HL-60/S4 (cell line): ENCODE measurements around the gene RSL1D1.

ENCODE experiments used
- in situ Hi-C: fragments of 300-500 bp; cut with MboI; formaldehyde crosslinking; loops from 2 replicates; pipeline ENCODE4 v1.14.3; 2022; ENCODE audit warnings: low sequenced_read_pairs

The RSL1D1 gene

DNA sequence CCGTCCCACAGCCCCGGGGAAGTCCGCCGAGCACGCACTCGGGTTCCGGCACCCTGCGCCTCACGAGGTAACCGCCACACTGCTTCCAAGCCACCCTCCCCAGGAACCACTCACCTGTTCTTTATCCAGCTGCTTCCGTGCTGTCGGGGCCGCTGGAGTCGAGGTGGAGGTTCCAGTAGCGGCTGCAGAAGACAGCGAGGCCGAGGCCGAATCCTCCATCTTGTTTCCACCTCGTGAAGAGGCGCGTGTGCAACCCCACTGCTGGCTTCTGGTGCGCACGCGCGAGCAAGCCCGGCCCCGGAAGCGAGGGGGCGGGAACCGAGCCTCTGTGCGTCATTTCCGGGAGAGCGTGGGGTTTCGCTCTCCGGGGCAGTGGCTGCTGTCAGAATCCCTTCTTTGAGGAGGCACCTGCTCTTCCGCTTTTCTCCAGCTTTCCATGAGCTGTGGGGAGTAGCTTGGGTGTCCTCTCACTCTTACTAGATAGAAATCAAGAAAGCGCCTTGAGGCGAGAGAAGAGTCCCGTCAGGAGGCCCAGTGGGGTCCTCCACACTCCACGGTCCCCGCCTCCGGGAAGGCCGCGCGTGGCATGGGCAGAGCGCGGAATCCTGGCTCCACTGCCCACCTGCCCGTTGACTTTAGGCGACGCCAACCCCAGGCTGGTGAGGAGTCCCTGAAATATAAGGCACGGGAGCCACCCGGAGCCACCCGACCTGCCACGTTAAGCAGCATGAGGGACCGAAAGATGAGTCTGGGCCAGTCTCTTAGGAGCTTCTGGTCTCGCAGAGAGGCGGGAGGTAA lies at the start of gene RSL1D1:
TSS of gene RSL1D1 (minus strand) at position 249 of the 798 bp plus-strand sequence. CDS start at position 219, 30 bp downstream.
- in situ Hi-C loops: no loop called here

DNA sequence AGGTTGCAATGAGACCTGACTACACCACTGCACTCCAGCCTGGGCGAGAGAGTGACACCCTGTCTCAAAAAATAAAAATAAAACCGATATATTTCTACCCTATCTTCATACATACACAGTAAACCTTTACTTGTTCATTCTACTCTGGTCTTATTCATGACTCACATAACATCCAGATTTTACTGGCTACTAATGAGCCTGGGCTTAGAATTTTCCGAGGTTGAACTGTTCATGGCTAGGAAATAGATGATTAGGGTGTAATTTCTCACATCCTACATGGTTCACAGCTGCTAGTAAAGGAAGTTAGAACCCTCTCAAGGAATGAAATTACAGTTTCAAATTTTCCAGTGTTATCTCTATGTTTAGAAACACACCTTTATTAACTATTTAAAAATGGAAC lies 49.7 kb upstream of the RSL1D1 start:
- in situ Hi-C loops: no loop called here

DNA sequence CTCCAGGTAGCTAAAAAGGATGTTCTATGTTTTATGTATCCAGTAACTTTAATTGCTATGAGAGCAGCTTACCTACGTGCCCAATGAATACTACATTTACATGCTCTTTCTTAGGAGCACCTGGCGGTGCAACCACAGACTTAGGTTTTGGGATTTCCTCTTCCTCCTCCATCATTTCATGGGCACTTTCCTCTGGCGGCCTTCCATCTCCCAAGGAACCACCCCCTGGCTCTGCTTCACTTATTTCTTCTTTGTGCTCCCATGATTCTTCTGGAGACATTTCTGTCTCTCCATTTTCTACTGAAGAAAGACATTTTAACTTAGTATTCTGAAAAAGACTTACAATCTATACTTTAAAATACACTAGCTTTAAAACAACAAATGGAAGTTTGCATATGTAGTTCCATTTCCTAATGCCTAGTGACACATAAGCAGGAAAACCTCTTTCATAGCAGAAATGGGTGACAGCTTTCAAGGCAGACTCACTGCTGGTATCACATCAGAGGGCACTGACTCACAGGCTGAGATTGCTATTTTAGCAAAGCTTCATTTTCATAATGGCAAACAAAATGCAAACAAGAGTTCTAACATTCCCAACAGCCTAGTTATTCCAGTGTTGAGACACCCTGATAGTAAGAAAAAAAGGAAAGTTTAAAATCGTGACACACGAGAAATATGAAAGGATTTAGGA lies 45.3 kb upstream of the RSL1D1 start:
- in situ Hi-C loops: no loop called here

DNA sequence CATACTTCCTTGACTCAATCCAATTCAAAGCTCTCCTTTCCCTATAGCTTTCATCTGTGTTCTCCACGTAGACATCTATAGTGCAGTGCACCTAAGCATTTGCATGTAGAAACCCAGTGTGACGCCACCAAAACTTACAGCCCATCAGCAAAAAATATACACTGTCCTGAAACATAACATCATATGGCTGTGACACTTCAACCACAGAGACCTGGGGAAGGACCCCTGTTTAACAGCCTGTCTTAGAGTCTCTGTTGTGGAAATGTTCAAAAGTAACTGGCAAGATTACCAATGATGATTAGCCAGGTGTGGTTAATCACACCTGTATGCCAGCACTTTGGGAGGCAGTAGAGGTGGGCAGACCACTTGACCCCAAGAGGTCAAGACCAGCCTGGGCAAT lies 42.2 kb upstream of the RSL1D1 start:
- in situ Hi-C loops: no loop called here

DNA sequence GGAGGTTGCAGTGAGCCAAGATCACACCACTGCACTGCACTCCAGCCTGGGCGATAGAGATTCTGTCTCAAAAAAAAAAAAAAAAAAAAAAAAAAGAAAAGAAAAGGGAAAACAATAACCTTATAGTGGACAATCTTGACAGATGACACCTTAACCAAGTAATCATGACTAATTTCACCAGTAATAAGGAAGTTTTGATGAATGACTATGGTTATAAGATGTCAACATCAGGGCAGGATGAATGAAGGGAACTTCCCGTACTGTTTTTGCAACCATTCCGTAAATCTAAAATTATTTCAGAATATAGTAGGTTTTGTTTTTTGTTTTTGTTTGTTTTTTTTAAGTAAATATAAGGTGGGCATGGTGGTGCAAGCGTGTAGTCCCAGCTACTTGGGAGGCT lies 41.4 kb upstream of the RSL1D1 start:
- in situ Hi-C loops: no loop called here

DNA sequence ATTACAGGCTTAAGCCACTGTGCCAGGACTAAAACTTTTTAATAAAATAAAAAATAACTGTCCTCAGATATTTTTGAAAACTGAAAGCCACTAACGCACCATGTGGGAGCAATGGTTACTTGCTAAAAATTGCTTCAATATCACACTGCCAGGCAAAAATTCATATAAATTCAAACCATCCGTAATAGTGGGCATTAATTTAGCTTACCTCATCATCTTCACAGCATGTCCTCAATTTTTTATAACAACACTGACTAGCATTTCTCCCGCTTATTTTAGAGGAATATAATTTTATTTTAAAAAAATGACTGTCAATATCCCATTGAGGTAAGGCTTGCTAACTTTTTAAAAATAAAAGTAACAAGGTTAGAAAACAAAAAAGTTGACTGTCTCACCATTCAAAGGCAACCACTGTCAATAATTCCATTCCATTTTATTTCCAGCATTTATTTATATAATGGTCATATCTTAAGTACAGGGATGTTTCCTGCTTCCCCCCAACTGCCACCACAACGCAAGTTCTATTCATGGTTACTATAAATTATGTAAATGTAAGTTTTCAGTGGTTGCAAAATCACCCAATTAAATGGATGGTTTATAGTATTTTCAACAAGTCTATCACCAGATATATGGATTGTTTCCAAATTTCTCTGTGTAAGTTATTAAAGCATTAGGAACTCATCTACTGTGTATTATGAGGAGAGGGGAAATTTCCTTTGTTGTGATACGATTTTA lies 39.1 kb upstream of the RSL1D1 start:
- in situ Hi-C loops: no loop called here

DNA sequence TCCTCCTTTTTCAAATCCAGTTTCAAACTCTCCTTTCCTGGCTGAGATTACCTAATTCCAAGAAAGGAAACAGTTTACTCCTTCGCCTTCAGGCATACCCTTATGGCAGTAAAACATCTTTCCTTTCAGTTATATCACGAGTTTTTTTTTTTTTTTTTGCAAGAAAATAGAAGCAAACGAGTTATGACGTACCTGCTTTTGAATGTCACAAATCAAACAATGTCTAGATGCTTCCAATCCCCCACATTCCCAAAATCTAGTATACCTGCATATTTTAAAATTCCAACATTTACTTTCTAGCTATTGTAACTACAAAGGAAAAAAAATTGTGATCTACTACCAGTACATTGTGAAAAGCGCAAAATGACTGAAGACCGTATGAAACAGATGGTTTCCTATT lies 35.5 kb upstream of the RSL1D1 start:
- in situ Hi-C loops: no loop called here

DNA sequence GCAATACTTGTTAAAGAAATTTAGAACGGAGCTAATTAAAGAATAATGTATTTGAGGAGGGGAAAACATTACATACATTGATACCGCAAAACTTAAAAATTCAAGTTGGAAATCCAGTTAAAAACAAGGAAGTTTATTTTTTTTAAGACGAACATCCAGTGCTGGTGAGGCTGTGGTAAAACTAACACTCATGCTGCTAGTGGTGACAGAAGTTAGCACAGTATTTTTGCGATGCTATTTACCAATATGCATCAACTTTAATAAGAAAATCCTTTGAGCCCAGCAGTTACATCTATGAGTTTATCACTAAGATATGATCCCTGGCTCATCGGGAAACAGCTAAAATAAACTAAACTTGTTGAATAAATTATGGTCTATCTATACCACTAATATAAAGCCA lies 32.7 kb upstream of the RSL1D1 start:
- in situ Hi-C loops: no loop called here

DNA sequence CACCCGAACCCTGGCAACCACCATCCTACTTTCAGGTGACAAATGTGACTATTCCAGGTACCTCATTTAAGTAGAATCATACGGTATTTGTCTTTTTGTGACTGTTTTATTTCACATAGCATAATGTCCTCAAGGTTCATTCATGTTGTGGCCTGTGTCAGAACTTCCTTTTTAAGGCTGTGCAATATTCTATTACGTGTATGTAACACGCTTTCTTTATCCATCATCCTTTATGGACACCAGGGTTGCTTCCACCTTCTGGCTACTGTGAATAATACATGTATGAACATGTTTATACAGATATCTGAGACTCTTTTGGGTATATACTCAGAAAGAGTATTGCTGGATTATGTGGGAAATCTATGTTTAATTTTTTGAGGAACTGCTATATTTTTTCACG lies 28.7 kb upstream of the RSL1D1 start:
- in situ Hi-C loops: no loop called here

DNA sequence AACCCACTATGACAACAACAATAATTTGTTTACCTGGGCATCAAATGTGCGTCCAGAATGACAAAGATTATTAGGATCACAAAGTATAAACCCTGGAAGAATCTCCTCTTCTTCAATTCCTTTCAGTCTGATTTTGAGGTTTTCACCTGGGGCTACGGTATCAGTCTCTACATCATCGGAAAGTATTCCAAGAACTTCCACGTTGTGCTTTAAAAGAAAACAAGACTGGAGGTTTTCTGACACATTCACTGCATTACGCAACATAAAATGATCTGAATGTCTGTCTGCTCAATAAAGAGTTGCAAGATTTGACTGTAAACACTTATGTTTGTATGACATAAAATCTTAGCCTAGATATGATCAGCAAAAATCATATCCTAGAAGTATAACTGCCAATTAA lies 26.0 kb upstream of the RSL1D1 start:
- in situ Hi-C loops: no loop called here

DNA sequence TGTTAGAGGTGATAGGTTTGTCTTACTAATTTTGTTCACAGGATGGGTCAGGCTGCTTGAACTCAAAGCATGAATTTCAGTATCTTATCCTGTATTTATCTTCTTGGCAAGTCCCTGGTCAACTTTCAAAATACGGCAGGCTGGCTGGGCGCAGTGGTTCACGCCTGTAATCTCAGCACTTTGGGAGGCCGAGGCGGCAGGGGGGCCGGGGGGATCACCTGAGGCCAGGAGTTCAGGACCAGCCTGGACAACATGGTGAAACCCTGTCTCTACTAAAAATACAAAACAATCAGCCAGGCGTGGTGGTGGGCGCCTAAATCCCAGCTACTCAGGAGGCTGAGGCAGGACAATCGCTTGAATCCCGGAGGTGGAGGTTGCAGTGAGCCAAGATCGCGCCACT lies 25.0 kb upstream of the RSL1D1 start:
- in situ Hi-C loops: no loop called here

DNA sequence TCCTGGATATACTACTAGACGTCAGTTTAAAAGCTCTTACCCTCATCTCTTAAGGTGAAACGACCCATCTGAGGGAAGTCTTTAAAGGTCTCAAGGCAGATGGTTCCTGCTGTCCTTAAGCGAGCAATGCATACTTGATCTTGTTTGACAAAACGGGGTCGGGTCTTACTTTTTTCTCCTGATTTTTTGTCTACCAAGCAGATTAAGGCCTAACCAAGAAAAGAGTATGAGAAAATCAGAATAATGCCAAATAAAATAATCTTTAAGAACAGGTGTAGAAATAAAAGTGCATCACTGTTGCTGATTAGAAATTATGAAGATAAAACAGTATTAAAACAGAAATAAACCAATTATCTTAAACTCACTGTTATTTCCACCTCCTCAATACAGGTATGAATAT lies 24.4 kb upstream of the RSL1D1 start:
- in situ Hi-C loops: no loop called here

DNA sequence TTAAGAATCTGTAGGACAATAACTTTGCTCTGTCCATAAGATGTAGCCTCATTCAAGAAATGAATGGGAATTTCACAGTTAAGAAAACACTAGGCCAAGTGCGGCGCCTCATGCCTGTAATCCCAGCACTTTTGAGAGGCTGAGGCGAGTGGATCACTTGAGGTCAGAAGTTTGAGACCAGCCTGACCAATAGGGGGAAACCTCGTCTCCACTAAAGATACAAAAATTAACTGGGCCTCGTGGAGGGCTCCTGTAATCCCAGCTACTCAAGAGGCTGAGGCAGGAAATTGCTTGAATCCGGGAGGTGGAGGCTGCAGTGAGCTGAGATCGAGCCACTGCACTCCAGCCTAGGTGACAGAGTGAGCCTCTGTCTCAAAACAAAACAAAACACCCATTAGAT lies 19.9 kb upstream of the RSL1D1 start:
- in situ Hi-C loops: no loop called here

DNA sequence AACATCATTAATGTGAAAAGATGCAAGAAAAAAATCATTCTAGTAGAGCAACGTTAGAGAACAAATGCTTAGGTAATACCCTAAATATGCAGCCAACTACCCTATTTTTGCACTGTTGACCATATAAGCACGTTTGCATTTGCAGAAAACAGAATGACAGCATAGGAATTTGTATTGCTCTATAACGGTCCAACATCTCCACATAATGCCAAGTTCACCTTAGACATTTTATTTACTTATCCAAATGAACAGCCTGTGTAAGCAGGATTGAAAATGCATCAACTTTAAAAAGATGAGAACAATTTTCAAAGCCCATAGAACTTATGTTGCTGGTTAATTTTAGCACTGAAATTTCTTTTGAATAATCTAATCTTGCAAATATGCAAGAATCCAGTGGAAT lies 19.1 kb upstream of the RSL1D1 start:
- in situ Hi-C loops: no loop called here

DNA sequence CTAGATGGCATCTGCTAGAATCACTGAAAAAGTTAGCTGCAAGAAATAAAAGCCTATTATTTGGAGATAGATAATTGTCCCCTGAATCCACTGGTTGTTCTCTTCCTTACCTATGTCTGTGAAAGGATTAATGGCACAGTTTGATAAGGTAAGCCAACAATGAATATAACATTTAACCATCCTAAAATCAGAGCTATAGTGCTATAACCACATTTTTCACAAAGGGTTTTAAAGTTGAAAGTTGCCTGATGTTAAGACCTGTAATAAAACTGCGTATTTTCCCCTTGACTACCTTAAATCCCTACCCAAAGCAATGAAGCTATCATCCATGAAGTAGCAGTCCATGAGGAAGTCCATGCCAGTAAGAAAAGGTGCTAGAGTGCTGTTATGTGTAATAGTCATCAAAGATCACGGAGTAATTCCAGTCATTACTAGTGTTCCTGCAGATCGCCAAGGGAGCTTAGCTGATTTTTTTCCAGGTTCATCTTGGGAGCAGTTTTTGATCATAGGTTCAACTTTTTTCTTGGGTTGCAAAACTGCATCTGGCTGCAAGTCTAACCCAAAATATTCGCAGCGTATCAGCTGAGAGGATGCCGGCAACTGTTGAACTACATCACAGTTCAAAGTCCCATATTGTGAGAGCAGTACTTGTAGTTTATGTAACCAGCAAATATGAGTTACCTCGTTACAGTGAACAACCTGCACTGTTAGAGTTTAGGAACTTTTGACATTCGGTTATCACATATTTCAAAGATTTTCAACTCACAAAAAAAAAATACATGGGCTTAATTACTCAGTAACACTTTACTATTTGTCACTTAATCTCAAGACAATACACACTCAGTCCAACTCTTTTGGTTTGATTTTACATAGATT lies 18.2 kb upstream of the RSL1D1 start:
- in situ Hi-C loops: no loop called here

DNA sequence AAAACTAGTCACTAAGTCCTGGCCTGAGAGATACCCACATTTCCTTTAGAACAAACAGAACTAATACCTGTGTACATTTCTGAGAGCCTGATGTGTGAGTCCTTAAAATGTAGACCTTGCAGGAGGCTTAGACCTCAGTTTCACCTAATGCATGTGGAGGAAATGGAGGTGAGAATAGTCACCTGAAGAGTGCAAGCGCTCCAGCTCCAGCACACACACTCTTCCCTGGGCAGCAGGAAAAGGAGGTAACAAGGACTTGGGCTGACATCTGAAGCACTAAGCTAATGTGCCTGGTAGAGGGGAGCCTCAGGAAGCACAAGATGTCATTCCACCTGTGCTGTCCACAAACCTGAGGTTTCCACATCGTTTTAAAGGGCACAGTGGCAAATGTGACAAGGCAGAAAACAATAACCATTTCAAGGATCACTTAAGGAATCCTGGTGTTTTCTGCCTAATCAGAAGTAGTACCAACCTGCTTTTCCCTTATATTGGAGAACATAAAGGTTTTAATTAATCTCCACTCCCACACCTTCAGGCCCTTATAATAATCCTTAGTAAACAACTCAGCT lies 17.2 kb upstream of the RSL1D1 start:
- in situ Hi-C loops: no loop called here

DNA sequence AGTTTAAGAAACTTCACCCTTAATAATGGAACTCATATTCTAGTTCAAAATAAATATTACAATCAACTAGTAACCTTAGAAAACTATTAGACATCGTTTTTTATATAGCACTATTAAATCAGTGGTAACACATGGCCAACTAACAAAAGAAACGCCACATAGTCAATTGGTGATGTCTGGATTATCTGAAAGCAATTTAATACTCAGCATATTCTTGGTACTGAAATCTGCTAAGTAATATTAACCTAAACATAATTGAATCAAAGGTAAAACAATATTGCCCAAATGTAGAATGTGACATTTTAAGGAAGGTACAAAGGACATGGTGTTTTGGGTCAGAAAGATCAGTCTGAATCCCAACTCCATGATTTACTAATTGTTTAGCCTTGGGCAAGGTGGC lies 11.1 kb upstream of the RSL1D1 start:
- in situ Hi-C loops: no loop called here

DNA sequence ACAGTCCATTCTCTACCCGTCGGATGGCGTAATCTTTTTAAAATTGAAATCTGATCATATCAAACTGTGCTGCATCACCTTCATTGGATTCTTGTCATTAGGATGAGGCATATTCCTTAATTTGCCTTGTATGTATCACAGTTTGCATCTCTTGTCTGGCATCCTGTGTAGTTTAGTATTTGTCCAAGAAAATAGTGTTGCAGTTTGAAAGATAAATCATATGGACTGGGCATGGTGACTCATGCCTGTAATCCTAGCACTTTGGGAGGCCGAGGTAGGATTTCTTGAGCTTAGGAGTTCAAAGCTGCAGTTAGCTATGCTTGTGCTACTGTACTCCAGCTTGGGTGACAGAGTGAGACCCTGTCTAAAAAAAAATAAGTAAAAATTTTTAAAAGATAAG lies 5.8 kb upstream of the RSL1D1 start:
- in situ Hi-C loops: no loop called here

DNA sequence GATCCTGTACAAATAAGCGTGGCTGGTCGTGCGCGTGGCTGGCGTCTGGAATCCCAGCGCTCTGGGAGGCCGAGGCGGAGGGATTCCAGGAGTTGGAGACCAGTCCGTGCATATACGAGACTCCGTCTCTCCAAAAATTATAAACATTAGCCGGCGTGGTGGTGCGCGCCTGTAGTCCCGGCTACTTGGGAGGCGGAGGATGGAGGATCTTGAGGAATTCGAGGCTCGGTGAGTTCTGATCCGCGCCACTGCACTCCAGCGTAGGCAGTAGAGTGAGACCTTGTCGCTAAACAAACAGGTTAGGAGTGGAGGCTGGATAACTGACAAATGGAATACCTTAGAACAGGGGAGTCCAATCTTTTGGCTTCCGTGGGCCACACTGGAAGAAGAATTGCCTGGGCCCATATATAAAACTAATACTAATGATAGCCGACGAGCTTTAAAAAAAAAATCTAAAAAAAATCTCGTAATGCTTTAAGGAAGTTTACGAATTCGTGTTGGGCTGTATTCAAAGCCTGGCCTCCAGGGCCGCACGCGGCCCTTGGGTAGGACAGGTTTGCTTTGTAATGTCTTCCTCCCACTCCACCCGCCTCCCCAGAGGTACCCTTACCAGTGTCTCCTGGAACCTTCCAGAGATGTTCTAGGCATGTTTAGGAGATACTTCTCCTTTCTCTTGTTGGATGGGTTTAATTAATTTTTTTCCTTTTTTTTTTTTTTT lies 909 bp upstream of the RSL1D1 start:
- in situ Hi-C loops: no loop called here

DNA sequence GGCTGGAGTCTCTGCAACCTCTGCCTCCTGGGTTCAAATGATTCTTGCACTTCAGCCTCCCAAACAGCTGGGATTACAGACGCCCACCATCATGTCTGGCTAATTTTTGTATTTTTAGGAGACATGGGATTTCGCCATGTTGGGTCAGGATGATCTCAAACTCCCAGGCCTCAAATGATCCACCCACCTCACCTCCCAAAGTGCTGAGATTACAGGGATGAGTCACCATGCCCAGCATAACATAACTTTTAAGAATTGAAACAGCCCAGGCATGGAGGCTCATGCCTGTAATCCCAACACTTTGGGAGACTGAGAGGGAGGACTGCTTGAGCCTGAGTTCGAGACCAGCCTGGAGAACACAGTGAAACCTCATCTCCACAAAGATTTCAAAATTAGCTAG lies 2.5 kb downstream of the RSL1D1 start:
- in situ Hi-C loops: no loop called here
